Panc1 (cell line): ENCODE data around the gene DDX31. TPM values are rescaled to one million over a fixed set of nuclear protein-coding genes. Genes with fewer than 3 reads are reported as not detected.

ENCODE experiments used
- ATAC-seq: fragments of 200-7000 bp; cut with Tn5 transposase; 2 replicates; pipeline ENCODE4 v1.9.1; 2020; ENCODE audit warnings: mild to moderate bottlenecking, moderate library complexity
- BruUV-seq: library from RNA; stranded (reverse); fragments of 400-500 nt; replicated peaks from 2 replicates; lab custom pipeline; 2021; lab: Mats Ljungman, UMichigan
- CTCF ChIA-PET: fragments of 300-600 bp; sonication (Branson Sonifier 250); formaldehyde crosslinking; loops from one replicate; lab custom pipeline; 2022; ENCODE audit warnings: antibody characterized with exemption; lab: Charles Lee
- POLR2A ChIA-PET: fragments of 300-600 bp; sonication (Branson Sonifier 250); formaldehyde crosslinking; loops from one replicate; lab custom pipeline; 2022; ENCODE audit warnings: antibody characterized with exemption; lab: Charles Lee
- DNase-seq: peaks from one replicate; pipeline ENCODE4 v3.0.0-alpha.2; 2010; ENCODE audit warnings: low read depth, low spot score
- H3K27ac ChIP-seq: 2 replicates; pipeline ENCODE4 v1.5.1; 2011; ENCODE audit warnings: mild to moderate bottlenecking, low read length, inconsistent platforms
- H3K27me3 ChIP-seq: fragments of 200-500 bp; sonication (Bioruptor generic); 2 replicates; pipeline ENCODE4 v1.6.0; 2014; ENCODE audit warnings: low read length, inconsistent platforms; ENCODE audit not compliant: control insufficient read depth, insufficient read depth
- H3K36me3 ChIP-seq: fragments of 200-500 bp; sonication (Bioruptor generic); 2 replicates; pipeline ENCODE4 v1.5.1; 2014; ENCODE audit warnings: inconsistent platforms, mild to moderate bottlenecking, low read length, moderate library complexity; ENCODE audit not compliant: control insufficient read depth, insufficient read depth
- H3K4me1 ChIP-seq: 2 replicates; pipeline ENCODE4 v1.5.1; 2011; ENCODE audit warnings: inconsistent platforms, mild to moderate bottlenecking, low read length, moderate library complexity; ENCODE audit not compliant: control insufficient read depth, insufficient read depth
- H3K4me3 ChIP-seq, 2 experiments: 2 replicates each; pipeline ENCODE4 v1.5.1; 2011 to 2012; ENCODE audit warnings: low read depth in 2 of 2, low read length in 2 of 2, mild to moderate bottlenecking in 2 of 2, inconsistent platforms in 1 of 2, moderate library complexity in 1 of 2
- H3K9me3 ChIP-seq: fragments of 200-500 bp; sonication (Bioruptor generic); 2 replicates; pipeline ENCODE4 v1.5.1; 2014; ENCODE audit warnings: low read depth, mild to moderate bottlenecking, inconsistent platforms, low read length, moderate library complexity; ENCODE audit not compliant: control insufficient read depth, insufficient read depth
- POLR2AphosphoS5 ChIP-seq: IDR thresholded peaks from 2 replicates; pipeline ENCODE4 v1.6.1; 2012; ENCODE audit warnings: mild to moderate bottlenecking, low read depth, low read length, moderate library complexity
- SIN3A ChIP-seq: IDR thresholded peaks from 2 replicates; pipeline ENCODE4 v1.6.1; 2012; ENCODE audit warnings: low read depth, mild to moderate bottlenecking, low read length, moderate library complexity, borderline replicate concordance; ENCODE audit not compliant: insufficient read depth
- TCF7L2 ChIP-seq: IDR thresholded peaks from 2 replicates; pipeline ENCODE4 v1.6.1; 2011; ENCODE audit warnings: mild to moderate bottlenecking, low read depth, low read length, inconsistent platforms
- in situ Hi-C: cut with HindIII; loops from 2 replicates; pipeline ENCODE4 v1.10.0; 2016; ENCODE audit warnings: low sequenced_read_pairs, low pct_unique_long_range_greater_than_20kb
- intact Hi-C: fragments of 100-400 bp; cut with micrococcal nuclease; formaldehyde crosslinking; loops from one replicate; pipeline ENCODE4 v1.10.0; 2022; ENCODE audit not compliant: unreplicated experiment
- total RNA-seq: library from RNA; stranded (reverse); gene quantifications from one replicate; pipeline ENCODE4 v1.2.1, GENCODE V29; 2021; ENCODE audit not compliant: unreplicated experiment
- TF ChIP-seq, protein P1 (sequence below), 2 experiments: IDR thresholded peaks; 2 replicates each; pipeline ENCODE4 v1.6.1; 2011 to 2012; ENCODE audit warnings: low read depth in 2 of 2, control low read depth in 1 of 2, low read length in 1 of 2, mild to moderate bottlenecking in 1 of 2, moderate library complexity in 1 of 2; ENCODE audit not compliant: insufficient read depth in 1 of 2
- TF ChIP-seq, protein P2 (sequence below): fragments of 450-650 bp; IDR thresholded peaks from 2 replicates; pipeline ENCODE4 v1.5.1; 2017; ENCODE audit warnings: mild to moderate bottlenecking

Gene DDX31
- total RNA-seq, 1 experiment from 2014 or later = 17.5 TPM

DNA sequence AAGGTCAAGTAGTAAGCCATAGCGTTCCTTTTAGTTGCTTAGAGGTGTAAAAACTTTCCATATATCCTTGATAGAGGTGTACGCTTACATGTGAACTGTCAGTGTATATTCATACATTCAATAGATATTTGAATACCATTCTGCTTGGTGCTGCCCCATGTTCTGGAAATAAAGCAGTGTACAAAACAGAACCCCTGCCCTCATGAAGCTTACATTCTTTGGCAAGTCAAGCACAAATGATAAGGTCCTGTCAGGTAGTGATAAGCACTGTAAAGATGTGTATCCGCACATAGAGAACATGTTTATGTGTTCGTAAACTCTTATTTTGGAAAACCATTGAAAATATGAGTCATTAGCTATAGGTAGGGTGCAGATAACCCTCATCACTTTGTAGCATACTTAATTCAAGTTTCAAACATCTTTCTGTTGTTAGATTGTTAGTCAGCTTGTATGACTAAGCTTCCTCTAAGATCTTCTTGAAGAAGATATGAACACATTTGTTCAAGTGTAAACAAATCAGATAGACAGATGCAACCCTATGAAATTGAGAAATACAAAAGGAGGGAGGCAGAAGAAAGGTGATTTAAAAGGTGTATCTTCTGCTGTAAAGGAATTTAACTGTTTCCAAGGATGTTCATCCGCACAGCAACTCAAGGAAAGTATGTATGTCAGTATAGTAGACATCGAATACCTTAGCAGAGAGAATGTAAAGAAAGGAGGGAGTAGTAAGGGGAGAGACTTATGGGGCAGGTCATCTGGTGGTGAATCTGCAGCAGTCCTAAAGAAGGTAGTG, 2.0 kb upstream of the DDX31 start:
- no peak for DNase-seq
- in situ Hi-C loops = no loop called here

DNA sequence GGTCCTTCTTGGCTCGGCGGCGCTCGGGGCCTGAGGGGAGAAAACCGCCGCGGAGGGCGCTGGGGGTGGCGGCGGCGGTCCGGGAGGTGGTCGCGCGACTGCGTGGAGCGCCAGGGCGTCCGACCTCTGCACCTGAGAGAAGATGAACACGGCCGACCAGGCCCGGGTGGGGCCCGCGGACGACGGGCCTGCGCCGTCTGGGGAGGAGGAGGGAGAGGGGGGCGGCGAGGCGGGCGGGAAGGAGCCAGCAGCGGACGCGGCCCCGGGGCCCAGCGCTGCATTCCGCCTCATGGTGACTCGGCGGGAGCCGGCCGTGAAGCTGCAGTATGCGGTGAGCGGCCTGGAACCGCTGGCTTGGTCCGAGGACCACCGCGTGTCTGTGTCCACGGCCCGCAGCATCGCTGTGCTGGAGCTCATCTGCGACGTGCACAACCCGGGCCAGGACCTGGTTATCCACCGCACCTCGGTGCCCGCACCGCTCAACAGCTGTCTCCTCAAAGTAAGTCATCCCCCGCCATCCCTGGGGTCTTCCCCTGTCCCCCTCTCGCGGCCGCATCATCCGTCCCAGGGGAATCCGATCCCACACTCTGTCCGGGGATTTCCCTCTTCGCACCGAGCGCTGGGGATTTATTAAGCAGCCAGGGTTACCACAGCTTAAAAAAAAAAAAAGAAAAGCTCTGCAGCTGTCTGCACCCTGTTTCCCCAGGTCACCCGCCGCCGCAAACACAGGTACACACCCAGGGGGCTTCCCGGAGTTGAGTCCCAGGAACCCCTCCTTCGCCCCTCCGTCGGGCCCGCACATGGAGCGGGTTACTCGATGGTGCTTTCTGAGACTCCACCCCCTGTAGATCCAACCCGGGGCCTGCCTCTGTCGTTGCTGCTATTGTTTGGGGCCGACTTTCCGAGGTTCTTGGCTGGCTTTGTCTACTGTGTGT, 941 bp upstream of the DDX31 start, which contains the start of gene GTF3C4:
TSS of gene GTF3C4 (plus strand) at position 8 of the 935 bp plus-strand sequence. CDS start at position 143, 135 bp downstream.
- Histone ChIP-seq H3K27me3 (no peaks in the 10 kb centered on the region), H3K27ac (peak within 1 kb of the TSS; percentile 92), H3K4me3 (peak within 1 kb of the TSS; percentile 71 to 83), H3K36me3 (no peaks in the 10 kb centered on the region; the same call in 1 of the 2 replicates), H3K4me1 (peaks cover 13% of the 10 kb centered on the region), H3K9me3 (no peaks in the 10 kb centered on the region)
- TF ChIP-seq TCF7L2 (no peak), SIN3A (no peak), POLR2AphosphoS5 (no peak)
- TF ChIP-seq, protein P1, sequence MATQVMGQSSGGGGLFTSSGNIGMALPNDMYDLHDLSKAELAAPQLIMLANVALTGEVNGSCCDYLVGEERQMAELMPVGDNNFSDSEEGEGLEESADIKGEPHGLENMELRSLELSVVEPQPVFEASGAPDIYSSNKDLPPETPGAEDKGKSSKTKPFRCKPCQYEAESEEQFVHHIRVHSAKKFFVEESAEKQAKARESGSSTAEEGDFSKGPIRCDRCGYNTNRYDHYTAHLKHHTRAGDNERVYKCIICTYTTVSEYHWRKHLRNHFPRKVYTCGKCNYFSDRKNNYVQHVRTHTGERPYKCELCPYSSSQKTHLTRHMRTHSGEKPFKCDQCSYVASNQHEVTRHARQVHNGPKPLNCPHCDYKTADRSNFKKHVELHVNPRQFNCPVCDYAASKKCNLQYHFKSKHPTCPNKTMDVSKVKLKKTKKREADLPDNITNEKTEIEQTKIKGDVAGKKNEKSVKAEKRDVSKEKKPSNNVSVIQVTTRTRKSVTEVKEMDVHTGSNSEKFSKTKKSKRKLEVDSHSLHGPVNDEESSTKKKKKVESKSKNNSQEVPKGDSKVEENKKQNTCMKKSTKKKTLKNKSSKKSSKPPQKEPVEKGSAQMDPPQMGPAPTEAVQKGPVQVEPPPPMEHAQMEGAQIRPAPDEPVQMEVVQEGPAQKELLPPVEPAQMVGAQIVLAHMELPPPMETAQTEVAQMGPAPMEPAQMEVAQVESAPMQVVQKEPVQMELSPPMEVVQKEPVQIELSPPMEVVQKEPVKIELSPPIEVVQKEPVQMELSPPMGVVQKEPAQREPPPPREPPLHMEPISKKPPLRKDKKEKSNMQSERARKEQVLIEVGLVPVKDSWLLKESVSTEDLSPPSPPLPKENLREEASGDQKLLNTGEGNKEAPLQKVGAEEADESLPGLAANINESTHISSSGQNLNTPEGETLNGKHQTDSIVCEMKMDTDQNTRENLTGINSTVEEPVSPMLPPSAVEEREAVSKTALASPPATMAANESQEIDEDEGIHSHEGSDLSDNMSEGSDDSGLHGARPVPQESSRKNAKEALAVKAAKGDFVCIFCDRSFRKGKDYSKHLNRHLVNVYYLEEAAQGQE (IDR thresholded peaks at IDR 0.05; ENCODE audit: insufficient read depth in 1 of 2, low read depth in 2 of 2, low read length in 1 of 2) = no peak
- TF ChIP-seq, protein P2, sequence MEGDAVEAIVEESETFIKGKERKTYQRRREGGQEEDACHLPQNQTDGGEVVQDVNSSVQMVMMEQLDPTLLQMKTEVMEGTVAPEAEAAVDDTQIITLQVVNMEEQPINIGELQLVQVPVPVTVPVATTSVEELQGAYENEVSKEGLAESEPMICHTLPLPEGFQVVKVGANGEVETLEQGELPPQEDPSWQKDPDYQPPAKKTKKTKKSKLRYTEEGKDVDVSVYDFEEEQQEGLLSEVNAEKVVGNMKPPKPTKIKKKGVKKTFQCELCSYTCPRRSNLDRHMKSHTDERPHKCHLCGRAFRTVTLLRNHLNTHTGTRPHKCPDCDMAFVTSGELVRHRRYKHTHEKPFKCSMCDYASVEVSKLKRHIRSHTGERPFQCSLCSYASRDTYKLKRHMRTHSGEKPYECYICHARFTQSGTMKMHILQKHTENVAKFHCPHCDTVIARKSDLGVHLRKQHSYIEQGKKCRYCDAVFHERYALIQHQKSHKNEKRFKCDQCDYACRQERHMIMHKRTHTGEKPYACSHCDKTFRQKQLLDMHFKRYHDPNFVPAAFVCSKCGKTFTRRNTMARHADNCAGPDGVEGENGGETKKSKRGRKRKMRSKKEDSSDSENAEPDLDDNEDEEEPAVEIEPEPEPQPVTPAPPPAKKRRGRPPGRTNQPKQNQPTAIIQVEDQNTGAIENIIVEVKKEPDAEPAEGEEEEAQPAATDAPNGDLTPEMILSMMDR = no peak
- ATAC-seq (peak; percentile 72), DNase-seq (no peak)
- intact Hi-C loops = loop anchor here (10.0 kb wide), 1 partner anchor 134 kb away; no protein-coding TSS in a partner anchor
- ChIA-PET POLR2A (interaction anchor here (0.6 kb wide), 1 partner anchor 16 kb away, joined by 3 read pairs; no protein-coding TSS in a partner anchor), CTCF (no interaction called here)
- BruUV-seq = no TSS peak
- in situ Hi-C loops = no loop called here

More for the DNA sequence above, 2.0 kb upstream of the DDX31 start:
- Histone ChIP-seq H3K9me3 (no peaks in the 10 kb centered on the region), H3K4me3 (peak overlapping the region; percentile 71 to 83), H3K4me1 (peaks cover 13% of the 10 kb centered on the region), H3K27me3 (no peaks in the 10 kb centered on the region), H3K36me3 (no peaks in the 10 kb centered on the region; the same call in 1 of the 2 replicates), H3K27ac (peak overlapping the region; percentile 92)
- ATAC-seq = no peak
- CTCF ChIA-PET = interaction anchor here (0.5 kb wide), 1 partner anchor 68 kb away, joined by 3 read pairs; no protein-coding TSS in a partner anchor
- POLR2A ChIA-PET = no interaction called here
- TSS peak; percentile 66 for BruUV-seq
- intact Hi-C loops = loop anchor here (10.0 kb wide), 1 partner anchor 133 kb away; no protein-coding TSS in a partner anchor
- TF ChIP-seq SIN3A (no peak), TCF7L2 (no peak), POLR2AphosphoS5 (no peak)
- TF ChIP-seq, protein P2 = no peak
- TF ChIP-seq, protein P1 (IDR thresholded peaks at IDR 0.05; ENCODE audit: insufficient read depth in 1 of 2, low read depth in 2 of 2, low read length in 1 of 2) = no peak
